Heart right ventricle (tissue), 16 donors: Measurements from ENCODE around the gene SLC35D1. TPM values are rescaled to one million over a fixed set of nuclear protein-coding genes. Genes with fewer than 3 reads are reported as not detected.

Experiments used
- ATAC-seq, 8 donors: fragments of 200-7000 bp; cut with Tn5 transposase; one replicate each; pipeline ENCODE4 v1.9.1; 2020; ENCODE audit warnings: mild to moderate bottlenecking in 8 of 8, moderate library complexity in 8 of 8, moderate number of reproducible peaks in 1 of 8
- DNase-seq, 2 donors: peaks; one replicate each; pipeline ENCODE4 v3.0.0-alpha.2; 2020
- H3K27ac ChIP-seq, 10 donors: fragments of 200-600 bp; sonication (generic) in 2 of 10; one replicate each; pipeline versions ENCODE4 v1.5.0 to v1.8.0; 2020 to 2022; ENCODE audit warnings: mild to moderate bottlenecking in 3 of 10
- H3K27me3 ChIP-seq, 7 donors: fragments of 200-600 bp; one replicate each; pipeline ENCODE4 v1.8.0; 2021 to 2022; ENCODE audit warnings: mild to moderate bottlenecking in 2 of 7
- H3K36me3 ChIP-seq, 9 donors: fragments of 200-600 bp; sonication (generic) in 1 of 9; one replicate each; pipeline versions ENCODE4 v1.5.0 to v1.8.0; 2020 to 2022; ENCODE audit warnings: mild to moderate bottlenecking in 2 of 9
- H3K4me1 ChIP-seq, 9 donors: fragments of 200-600 bp; sonication (generic) in 1 of 9; one replicate each; pipeline versions ENCODE4 v1.5.0 to v1.8.0; 2020 to 2022; ENCODE audit warnings: mild to moderate bottlenecking in 4 of 9
- H3K4me3 ChIP-seq, 10 donors: fragments of 200-600 bp; sonication (generic) in 2 of 10; one replicate each; pipeline versions ENCODE4 v1.5.0 to v1.8.0; 2020 to 2022; ENCODE audit warnings: mild to moderate bottlenecking in 7 of 10, moderate library complexity in 2 of 10
- H3K9me3 ChIP-seq, 11 donors: fragments of 200-600 bp in 10 of 11; sonication (generic) in 2 of 11; one replicate each; pipeline versions ENCODE4 v1.5.0 to v1.8.0; 2013 to 2022; ENCODE audit warnings: mild to moderate bottlenecking in 2 of 11, control low read depth in 1 of 11, moderate library complexity in 1 of 11
- CTCF ChIP-seq, 9 donors: fragments of 200-600 bp; sonication (generic) in 2 of 9; IDR thresholded peaks; one replicate each; pipeline versions ENCODE4 v1.5.0 to v1.8.0; 2021 to 2022; ENCODE audit warnings: antibody characterized with exemption in 9 of 9, mild to moderate bottlenecking in 5 of 9, moderate library complexity in 1 of 9
- WGBS, 2 donors: extraction: QIAGEN DNeasy Blood & Tissue Kit; methylation state at CpG; one replicate each; pipeline ENCODE4 v1.1.7; 2013; ENCODE audit warnings: inconsistent platforms in 1 of 2; 5-methylcytosine and 5-hydroxymethylcytosine counted together
- intact Hi-C, 10 donors: fragments of 100-400 bp; cut with DNase I; formaldehyde crosslinking; loops; one replicate each; pipeline versions ENCODE4 v1.11.1 to v1.14.2; 2022
- polyA plus RNA-seq, 2 donors: library from polyadenylated mRNA; stranded (reverse); fragments of 200-250 nt; gene quantifications; one replicate each; pipeline ENCODE4 v1.2.3, GENCODE V29; 2013
- total RNA-seq, 10 donors: library from RNA; stranded (reverse); fragmentation: NEBNext Ultra II Directional in 3 of 10; extraction: Animal tissue kit (Norgen Biotek cat#: 25700) in 3 of 10; gene quantifications; one replicate each; pipeline versions ENCODE4 v1.2.1 to v1.2.4, GENCODE V29; 2021 to 2023
- donor health status: Arrhythmogenic right ventricular cardiomyopathy.
- donor health status: ischemic (EF 13 %, LVEDD 7.1; RV severe dilation, severe dysfunction).
- donor health status: healthy with polysubstance abuse.
- donor health status: DM: no; HTN: yes; CAD: no.
- donor health status: DM: no; HTN: no; CAD: no.
- donor health status: ischemic (EF 25% LVEDD 6.9; RV normal size, moderate dysfunction).
- donor health status: ischemic (EF 25% LVEDD 5.7; RV mildly dilated, moderate dysfunction).
- donor health status: healthy.
- donor health status: DM: yes; HTN: yes; CAD: no.
- donor health status: Ischemic cardiomyopathy.
- donor health status: ischemic (EF 35%, LVEDD 5.7; RV mildly dilated, moderate dysfunction).
- donor health status: nonischemic (EF 11% LVEDD 7.7; RV severe dilation, severe dysfunction).
- donor health status: DM: yes; HTN: yes; CAD: no.
- donor health status: PGD.
- donor health status: ischemic (EF 29% LVEDD 5.4; RV normal size, mild dysfunction).
- donor health status: nonischemic (EF 23%, LVEDD 6.1; RV moderate dilation, normal function).

The SLC35D1 gene
- total and polyA plus RNA-seq, 12 donors = 1.6 to 5.8 (median 4.7) TPM

- 82 to 87% methylated on average over 1 of the region's 1 CpG for WGBS, 2 donors
- Histone ChIP-seq H3K27me3 (no peaks in the 10 kb centered on the region), H3K36me3 (peaks cover 0 to 50% (median 0%) of the 10 kb centered on the region in 9 donors), H3K27ac (no peak overlapping the region), H3K4me3 (no peak overlapping the region), H3K4me1 (peaks cover 0 to 21% (median 17%) of the 10 kb centered on the region in 9 donors), H3K9me3 (peaks cover 0 to 8% (median 0%) of the 10 kb centered on the region in 11 donors)
- DNase-seq (no peak), ATAC-seq (no peak)
- no peak for TF ChIP-seq CTCF (IDR thresholded peaks at IDR 0.05)
- intact Hi-C loops = no loop called here
Observed at GRCh38 chr1:67029472-67029871, 24.5 kb downstream of the SLC35D1 start.

GRCh38 chr1:67020765-67021164 lies 33.2 kb downstream of the SLC35D1 start:
- peak in 2 of 8 donors; percentile 17 to 48 for ATAC-seq
- Histone ChIP-seq H3K27me3 (no peaks in the 10 kb centered on the region), H3K4me1 (peaks cover 2 to 29% (median 21%) of the 10 kb centered on the region in 9 donors), H3K36me3 (peaks cover 0 to 65% (median 4%) of the 10 kb centered on the region in 9 donors), H3K27ac (peak overlapping the region in 7 of 10 donors; percentile 9 to 85 (median 78)), H3K4me3 (no peak overlapping the region), H3K9me3 (no peaks in the 10 kb centered on the region)
- intact Hi-C loops = no loop called here
- no peak for TF ChIP-seq CTCF (IDR thresholded peaks at IDR 0.05)
- WGBS, 2 donors = 24 to 31% methylated on average over 2 of the region's 2 CpGs
- DNase-seq = no peak

- WGBS, 2 donors = 57 to 68% methylated on average over 2 of the region's 2 CpGs
- Histone ChIP-seq H3K9me3 (no peaks in the 10 kb centered on the region), H3K4me1 (peaks cover 2 to 29% (median 21%) of the 10 kb centered on the region in 9 donors), H3K4me3 (no peak overlapping the region), H3K27ac (peak overlapping the region in 8 of 10 donors; percentile 28 to 85 (median 74)), H3K27me3 (no peaks in the 10 kb centered on the region), H3K36me3 (peaks cover 0 to 66% (median 4%) of the 10 kb centered on the region in 9 donors)
- intact Hi-C loops = no loop called here
- no peak for TF ChIP-seq CTCF (IDR thresholded peaks at IDR 0.05)
- peak in 6 of 8 donors; percentile 17 to 66 (median 40) for ATAC-seq
- no peak for DNase-seq
Observed at GRCh38 chr1:67020304-67020703, 33.6 kb downstream of the SLC35D1 start.

GRCh38 chr1:67019600-67020136 lies 34.3 kb downstream of the SLC35D1 start:
- ATAC-seq = peak; percentile 65 to 88 (median 84)

More at GRCh38 chr1:67019600-67020136, 34.3 kb downstream of the SLC35D1 start:
- no peak for TF ChIP-seq CTCF (IDR thresholded peaks at IDR 0.05)
- H3K27ac ChIP-seq = peak overlapping the region in 8 of 10 donors; percentile 28 to 85 (median 74)
- 12 to 24% methylated on average over 1 of the region's 1 CpG for WGBS, 2 donors
- peaks cover 2 to 29% (median 21%) of the 10 kb centered on the region in 9 donors for H3K4me1 ChIP-seq
- intact Hi-C loops = no loop called here
- peak in 1 of 2 donors; percentile 7 for DNase-seq
- H3K4me3 ChIP-seq = no peak overlapping the region
- H3K36me3 ChIP-seq = peaks cover 0 to 60% (median 4%) of the 10 kb centered on the region in 9 donors
- H3K9me3 ChIP-seq = no peaks in the 10 kb centered on the region
- H3K27me3 ChIP-seq = no peaks in the 10 kb centered on the region
